Breast epithelium (tissue), 4 donors: Measurements from ENCODE around the gene TYMP. TPM values are rescaled to one million over a fixed set of nuclear protein-coding genes. Genes with fewer than 3 reads are reported as not detected.

ENCODE experiments used
- DNase-seq, 2 donors: peaks; one replicate each; pipeline ENCODE4 v3.0.0-alpha.2; 2019; ENCODE audit warnings: low spot score in 2 of 2
- H3K27ac ChIP-seq, 2 donors: fragments of 200-600 bp; sonication (generic) in 1 of 2; one replicate each; pipeline ENCODE4 v1.5.1; 2016 to 2019; ENCODE audit warnings: mild to moderate bottlenecking in 1 of 2
- H3K27me3 ChIP-seq, 2 donors: fragments of 200-600 bp; sonication (generic) in 1 of 2; one replicate each; pipeline versions ENCODE4 v1.5.1 to v1.6.0; 2017 to 2019; ENCODE audit warnings: control low read depth in 1 of 2, mild to moderate bottlenecking in 1 of 2
- H3K36me3 ChIP-seq: fragments of 200-600 bp; one replicate; pipeline ENCODE4 v1.5.1; 2019
- H3K4me1 ChIP-seq, 2 donors: fragments of 200-600 bp; sonication (generic); one replicate each; pipeline ENCODE4 v1.5.1; 2016 to 2019; ENCODE audit warnings: control low read depth in 1 of 2
- H3K4me3 ChIP-seq, 3 donors: fragments of 200-600 bp; sonication (generic); 1 replicate in 2 of 3; 2 replicates in 1 of 3; pipeline ENCODE4 v1.5.1; 2016 to 2019; ENCODE audit warnings: mild to moderate bottlenecking in 3 of 3, moderate library complexity in 2 of 3
- H3K9me3 ChIP-seq, 2 donors: fragments of 200-600 bp; sonication (generic) in 1 of 2; one replicate each; pipeline ENCODE4 v1.5.1; 2016 to 2019; ENCODE audit warnings: control low read depth in 1 of 2
- POLR2A ChIP-seq: fragments of 450-650 bp; IDR thresholded peaks from one replicate; pipeline ENCODE4 v1.6.1; 2016; ENCODE audit warnings: antibody characterized with exemption, mild to moderate bottlenecking, moderate library complexity
- POLR2AphosphoS5 ChIP-seq, 3 donors: sonication (generic); formaldehyde crosslinking; IDR thresholded peaks; one replicate each; pipeline ENCODE4 v1.6.1; 2017; ENCODE audit warnings: antibody characterized with exemption in 3 of 3
- intact Hi-C: fragments of 100-400 bp; cut with DNase I; formaldehyde crosslinking; loops from one replicate; pipeline ENCODE4 v1.15.1; 2023; ENCODE audit warnings: low total_unique reads
- total RNA-seq, 3 donors: library from RNA; depleted of rRNA; stranded (reverse); fragments of >200 nt; gene quantifications; one replicate each; pipeline ENCODE4 v1.1.0, GENCODE V29; 2016
- TF ChIP-seq, protein P1 (sequence below), 3 donors: fragments of 450-650 bp; IDR thresholded peaks; one replicate each; pipeline ENCODE4 v1.5.1; 2016 to 2017; ENCODE audit warnings: antibody characterized with exemption in 3 of 3, mild to moderate bottlenecking in 3 of 3, moderate library complexity in 3 of 3

The TYMP gene
- total RNA-seq, 3 donors from 2014 or later: 44.6 to 115 (median 82.9) TPM

DNA sequence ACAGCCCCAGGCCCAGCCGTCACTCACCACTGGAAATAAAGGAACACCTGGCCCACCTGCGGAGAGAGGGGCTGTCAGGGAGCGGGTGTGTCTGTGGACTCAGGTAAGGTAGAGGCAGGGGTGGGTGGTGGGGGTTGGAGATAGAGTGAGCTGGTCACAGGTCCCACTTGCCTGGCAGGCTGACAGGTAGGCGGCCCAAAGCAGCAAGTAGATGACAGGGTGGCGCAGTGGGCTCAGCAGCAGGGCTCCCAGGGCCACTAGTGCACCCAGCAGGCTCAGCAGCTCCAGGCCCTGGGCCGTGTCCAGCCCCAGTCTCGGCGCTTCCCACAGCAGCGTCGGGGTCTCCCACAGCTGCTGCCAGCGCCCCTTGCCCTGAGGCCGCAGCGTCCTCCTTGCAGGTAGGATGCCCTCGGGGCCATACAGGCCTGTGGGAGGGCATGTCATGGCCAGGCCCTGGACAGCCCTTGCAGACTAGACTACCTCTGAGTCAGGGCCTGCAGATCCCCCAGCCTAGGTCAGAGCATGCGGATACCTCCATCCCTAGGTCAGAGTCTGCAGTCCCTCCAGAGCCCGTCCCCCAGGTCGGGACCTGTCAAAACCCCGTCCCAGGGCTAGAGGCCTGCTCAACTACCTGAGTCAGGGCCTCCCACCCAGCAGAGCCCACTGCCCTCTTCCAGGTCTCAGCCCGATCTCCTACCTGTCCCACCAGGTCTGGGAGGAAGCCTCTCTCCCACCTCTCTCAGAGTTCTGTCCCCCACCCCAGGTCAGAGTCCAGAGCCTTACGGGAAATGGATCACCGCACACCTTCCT, 23.0 kb downstream of the TYMP start:
- intact Hi-C loops: loop anchor here (1.0 to 10.0 kb wide), 2 partner anchors 12 to 252 kb away; partner anchors contain the start of gene HDAC10
- Histone ChIP-seq H3K4me1 (peaks cover 0 to 16% of the 10 kb centered on the region in 2 donors), H3K9me3 (no peaks in the 10 kb centered on the region), H3K36me3 (no peaks in the 10 kb centered on the region), H3K4me3 (peak overlapping the region; percentile 92 to 95 (median 93)), H3K27ac (peak overlapping the region; percentile 78 to 81), H3K27me3 (no peaks in the 10 kb centered on the region)
- no peak for TF ChIP-seq POLR2A
- peak in 1 of 2 donors; percentile 46 for DNase-seq

DNA sequence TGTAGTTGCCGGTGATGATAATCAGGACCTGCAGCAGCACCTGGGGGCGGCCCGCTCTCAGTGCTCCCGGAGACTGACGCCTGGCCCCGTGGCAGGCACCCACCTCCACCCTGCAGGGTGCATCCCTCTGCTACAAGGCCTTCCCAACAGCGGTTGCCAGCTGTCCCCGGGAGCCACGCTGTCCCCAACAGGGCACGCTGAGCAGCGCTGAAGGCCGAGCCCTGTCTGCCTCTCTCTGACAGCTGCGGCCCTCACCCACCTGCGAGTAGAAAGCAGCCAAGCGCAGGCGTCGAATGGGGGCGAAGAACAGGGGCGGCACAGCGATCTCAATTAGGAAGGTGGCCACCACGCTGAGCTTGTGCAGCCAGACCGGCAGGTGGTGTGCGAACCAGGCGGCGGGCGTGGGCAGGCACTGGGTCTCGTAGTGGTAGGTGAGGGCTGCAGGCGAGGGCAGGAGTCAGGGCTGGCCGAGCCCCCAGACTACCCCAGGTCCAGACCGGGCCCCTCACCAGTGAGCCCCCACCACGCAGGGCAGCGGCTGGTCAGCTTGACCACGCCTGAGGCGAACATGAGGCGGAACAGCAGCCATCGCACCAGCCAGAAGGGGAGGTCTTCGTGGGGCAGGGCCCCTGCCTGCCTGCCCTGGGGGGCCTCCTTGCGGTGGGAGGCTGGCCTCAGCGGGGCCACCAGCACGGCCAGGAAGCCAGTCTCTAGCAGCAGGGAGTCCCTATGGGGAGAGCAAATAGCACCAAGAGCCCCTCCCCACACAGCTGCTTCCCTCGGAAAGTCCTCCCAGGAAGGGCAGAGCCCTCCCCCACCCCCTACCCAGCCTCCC, 23.8 kb downstream of the TYMP start:
- DNase-seq: no peak
- Histone ChIP-seq H3K27ac (no peak overlapping the region), H3K36me3 (no peaks in the 10 kb centered on the region), H3K27me3 (no peaks in the 10 kb centered on the region), H3K4me1 (peaks cover 0 to 16% of the 10 kb centered on the region in 2 donors), H3K4me3 (peak overlapping the region in 2 of 3 donors; percentile 92 to 95), H3K9me3 (no peaks in the 10 kb centered on the region)
- intact Hi-C loops: loop anchor here (1.0 to 10.0 kb wide), 2 partner anchors 11 to 251 kb away; partner anchors contain the start of gene HDAC10
- TF ChIP-seq POLR2A: no peak

DNA sequence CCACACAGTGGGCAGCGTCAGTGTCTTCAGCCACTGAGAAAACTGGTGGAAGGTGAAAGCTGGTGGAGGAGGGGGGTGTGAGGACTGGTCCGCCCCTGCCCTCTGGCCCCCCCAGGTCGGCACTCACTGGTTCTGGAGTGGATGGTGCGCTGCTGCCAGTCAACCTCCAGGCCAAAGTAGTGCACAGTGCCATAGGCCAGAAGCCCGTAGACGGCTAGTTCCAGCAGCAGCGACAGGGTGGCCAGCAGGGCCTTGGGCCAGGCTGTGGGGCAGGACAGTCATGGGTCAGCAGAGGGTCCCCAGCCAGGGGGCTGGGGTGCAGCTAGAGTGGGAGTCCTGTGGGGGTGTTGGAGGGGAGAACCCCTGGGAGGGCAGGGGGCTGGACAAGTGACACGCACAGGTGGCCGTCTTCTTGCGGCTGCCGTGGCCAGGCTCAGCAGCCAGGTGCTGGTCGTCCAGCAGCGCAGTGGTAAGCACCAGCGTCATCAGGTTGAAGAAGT, 24.5 kb downstream of the TYMP start:
- Histone ChIP-seq H3K4me3 (no peak overlapping the region), H3K4me1 (peaks cover 0 to 16% of the 10 kb centered on the region in 2 donors), H3K27me3 (no peaks in the 10 kb centered on the region), H3K36me3 (no peaks in the 10 kb centered on the region), H3K9me3 (no peaks in the 10 kb centered on the region), H3K27ac (no peak overlapping the region)
- TF ChIP-seq, protein P1, sequence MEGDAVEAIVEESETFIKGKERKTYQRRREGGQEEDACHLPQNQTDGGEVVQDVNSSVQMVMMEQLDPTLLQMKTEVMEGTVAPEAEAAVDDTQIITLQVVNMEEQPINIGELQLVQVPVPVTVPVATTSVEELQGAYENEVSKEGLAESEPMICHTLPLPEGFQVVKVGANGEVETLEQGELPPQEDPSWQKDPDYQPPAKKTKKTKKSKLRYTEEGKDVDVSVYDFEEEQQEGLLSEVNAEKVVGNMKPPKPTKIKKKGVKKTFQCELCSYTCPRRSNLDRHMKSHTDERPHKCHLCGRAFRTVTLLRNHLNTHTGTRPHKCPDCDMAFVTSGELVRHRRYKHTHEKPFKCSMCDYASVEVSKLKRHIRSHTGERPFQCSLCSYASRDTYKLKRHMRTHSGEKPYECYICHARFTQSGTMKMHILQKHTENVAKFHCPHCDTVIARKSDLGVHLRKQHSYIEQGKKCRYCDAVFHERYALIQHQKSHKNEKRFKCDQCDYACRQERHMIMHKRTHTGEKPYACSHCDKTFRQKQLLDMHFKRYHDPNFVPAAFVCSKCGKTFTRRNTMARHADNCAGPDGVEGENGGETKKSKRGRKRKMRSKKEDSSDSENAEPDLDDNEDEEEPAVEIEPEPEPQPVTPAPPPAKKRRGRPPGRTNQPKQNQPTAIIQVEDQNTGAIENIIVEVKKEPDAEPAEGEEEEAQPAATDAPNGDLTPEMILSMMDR (IDR thresholded peaks at IDR 0.05): no peak
- TF ChIP-seq POLR2AphosphoS5 (IDR thresholded peaks at IDR 0.05) (no peak), POLR2A (no peak)
- no peak for DNase-seq
- intact Hi-C loops: loop anchor here (10.0 kb wide), 1 partner anchor 251 kb away; the partner anchor contains the start of gene HDAC10

DNA sequence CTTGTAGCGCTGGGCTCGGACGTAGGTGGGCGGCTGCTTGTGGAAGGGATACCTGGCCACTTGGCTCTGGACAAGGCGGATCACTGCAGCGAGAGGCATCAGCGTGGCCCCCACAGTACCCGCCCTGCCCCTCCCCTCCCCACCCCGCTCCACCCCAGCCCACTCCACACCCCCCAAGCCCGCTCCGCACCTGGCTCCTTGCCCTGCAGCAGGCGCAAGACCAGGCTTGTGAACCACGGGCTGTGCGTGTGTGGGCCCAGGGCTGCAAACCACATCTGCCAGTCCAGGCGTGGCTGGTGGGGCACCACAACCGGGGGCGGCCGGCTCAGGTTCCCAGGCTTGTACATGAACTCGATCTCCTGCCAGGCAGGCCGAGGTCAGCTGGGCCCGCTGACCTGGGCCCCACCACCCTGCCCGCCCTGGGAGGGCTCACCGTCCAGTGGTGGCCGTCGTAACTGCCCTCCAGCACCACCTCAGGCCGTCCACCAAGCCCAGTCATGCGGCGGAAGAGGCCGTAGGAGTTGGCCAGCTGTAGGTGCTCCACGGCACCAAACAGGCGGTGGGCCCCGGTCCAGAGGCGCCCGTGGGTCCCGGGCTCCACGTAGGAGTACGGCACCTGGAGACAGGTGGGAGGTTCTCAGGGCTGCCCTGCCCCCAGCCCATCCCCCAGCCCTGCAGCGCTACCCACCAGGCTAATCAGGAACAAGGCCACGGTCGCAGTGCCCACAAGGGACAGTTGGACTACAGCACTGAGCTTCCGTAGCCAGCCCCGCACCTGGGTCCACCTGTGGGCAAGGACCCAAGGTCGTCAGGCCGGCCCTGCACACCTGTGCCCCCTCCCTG, 25.2 kb downstream of the TYMP start:
- intact Hi-C loops: loop anchor here (10.0 kb wide), 1 partner anchor 250 kb away; the partner anchor contains the start of gene HDAC10
- no peak overlapping the region for H3K4me3 ChIP-seq
- no peaks in the 10 kb centered on the region for H3K27me3 ChIP-seq
- no peaks in the 10 kb centered on the region for H3K9me3 ChIP-seq
- TF ChIP-seq POLR2AphosphoS5 (IDR thresholded peaks at IDR 0.05) (no peak), POLR2A (no peak)
- TF ChIP-seq, protein P1 (IDR thresholded peaks at IDR 0.05): no peak
- H3K4me1 ChIP-seq: peaks cover 0 to 16% of the 10 kb centered on the region in 2 donors
- H3K36me3 ChIP-seq: no peaks in the 10 kb centered on the region
- no peak overlapping the region for H3K27ac ChIP-seq
- no peak for DNase-seq

DNA sequence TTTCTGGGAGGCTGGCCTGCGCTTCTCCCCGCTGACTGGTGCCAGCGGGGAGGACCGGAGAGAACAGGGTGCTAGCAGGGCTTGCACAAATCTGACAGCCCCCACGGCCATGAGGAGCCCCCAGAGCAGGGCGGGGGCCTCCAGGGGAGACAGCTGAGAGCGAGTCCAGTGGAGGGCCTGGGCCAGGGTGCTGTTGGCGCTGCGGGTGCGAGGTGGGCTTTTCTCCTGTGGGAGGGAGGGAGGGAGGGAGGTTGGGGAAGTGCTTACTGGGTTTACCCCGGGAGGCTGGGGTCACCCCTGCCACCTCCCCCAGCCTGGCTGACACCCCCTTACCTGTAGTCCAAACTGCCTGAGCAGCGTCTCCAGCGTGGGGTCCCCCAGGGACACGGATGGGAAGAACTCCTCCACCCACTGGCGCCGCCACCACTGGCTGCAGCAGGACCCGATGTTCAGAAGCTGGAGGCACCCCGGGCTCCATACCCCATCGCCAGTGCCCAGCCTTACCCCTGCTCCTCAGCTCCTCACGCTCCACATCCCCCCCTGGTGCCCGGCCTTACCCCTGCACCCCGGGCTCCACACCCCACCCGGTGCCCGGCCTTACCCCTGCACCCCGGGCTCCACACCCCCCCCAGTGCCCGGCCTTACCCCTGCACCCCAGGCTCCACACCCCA, 26.2 kb downstream of the TYMP start:
- Histone ChIP-seq H3K4me3 (no peak overlapping the region), H3K27me3 (no peaks in the 10 kb centered on the region), H3K9me3 (no peaks in the 10 kb centered on the region), H3K36me3 (no peaks in the 10 kb centered on the region), H3K4me1 (peaks cover 0 to 9% of the 10 kb centered on the region in 2 donors), H3K27ac (no peak overlapping the region)
- intact Hi-C loops: loop anchor here (10.0 kb wide), 1 partner anchor 249 kb away; the partner anchor contains the start of gene HDAC10
- no peak for TF ChIP-seq POLR2AphosphoS5 (IDR thresholded peaks at IDR 0.05)
- TF ChIP-seq, protein P1 (IDR thresholded peaks at IDR 0.05): no peak
- TF ChIP-seq POLR2A: no peak
- no peak for DNase-seq
